CD1c-positive myeloid dendritic cell (primary cell): ENCODE data around the gene COL7A1.

Source experiments
- DNase-seq: peaks from one replicate; pipeline ENCODE4 v3.0.0-alpha.2; 2016; ENCODE audit errors: extremely low spot score

COL7A1 gene

GRCh38 chr3:48591886-48592518, 3.1 kb downstream of the COL7A1 start:
- DNase-seq = no peak

GRCh38 chr3:48591436-48591835, 3.7 kb downstream of the COL7A1 start:
- no peak for DNase-seq

GRCh38 chr3:48588230-48588629, 6.9 kb downstream of the COL7A1 start:
- DNase-seq = no peak

- no peak for DNase-seq
Observed at GRCh38 chr3:48587686-48588085, 7.4 kb downstream of the COL7A1 start.

- no peak for DNase-seq
Observed at GRCh38 chr3:48585411-48585810, 9.7 kb downstream of the COL7A1 start.

- DNase-seq = no peak
Observed at GRCh38 chr3:48584836-48585235, 10.3 kb downstream of the COL7A1 start.

- DNase-seq = no peak
Observed at GRCh38 chr3:48581621-48582481, 13.3 kb downstream of the COL7A1 start.

- DNase-seq = no peak
Observed at GRCh38 chr3:48576647-48577046, 18.5 kb downstream of the COL7A1 start.

GRCh38 chr3:48575366-48575765, 19.8 kb downstream of the COL7A1 start:
- DNase-seq = no peak

GRCh38 chr3:48573973-48574585, 21.1 kb downstream of the COL7A1 start:
- DNase-seq = no peak

- DNase-seq = no peak
Observed at GRCh38 chr3:48572517-48572916, 22.6 kb downstream of the COL7A1 start.

- no peak for DNase-seq
Observed at GRCh38 chr3:48571938-48572337, 23.2 kb downstream of the COL7A1 start.

- no peak for DNase-seq
Observed at GRCh38 chr3:48569808-48570450, 25.2 kb downstream of the COL7A1 start.

GRCh38 chr3:48569400-48569799, 25.7 kb downstream of the COL7A1 start:
- no peak for DNase-seq

GRCh38 chr3:48568476-48568875, 26.7 kb downstream of the COL7A1 start:
- DNase-seq = no peak

- DNase-seq = no peak
Observed at GRCh38 chr3:48567500-48567899, 27.6 kb downstream of the COL7A1 start.

GRCh38 chr3:48567090-48567489, 28.0 kb downstream of the COL7A1 start:
- no peak for DNase-seq

GRCh38 chr3:48566401-48566760, 28.7 kb downstream of the COL7A1 start:
- DNase-seq = no peak

- peak; percentile 52 for DNase-seq
Observed at GRCh38 chr3:48565591-48566400, 29.3 kb downstream of the COL7A1 start.

- no peak for DNase-seq
Observed at GRCh38 chr3:48565186-48565585, 29.9 kb downstream of the COL7A1 start.

- DNase-seq = no peak
Observed at GRCh38 chr3:48564667-48565066, 30.5 kb downstream of the COL7A1 start.

GRCh38 chr3:48564022-48564421, 31.1 kb downstream of the COL7A1 start:
- DNase-seq = peak; percentile 90
